IPS-NIHi7 (cell line): ENCODE results near the gene PASD1.
"Not testable (repeated sequence)": the region's sequence is repeated elsewhere in the genome, so short reads cannot be mapped to it uniquely, and the experiment has no call there.

Source experiments
- DNase-seq: peaks from one replicate; pipeline ENCODE4 v3.0.0; 2012; ENCODE audit warnings: mixed read lengths; ENCODE audit errors: extremely low spot score

The PASD1 gene, protein sequence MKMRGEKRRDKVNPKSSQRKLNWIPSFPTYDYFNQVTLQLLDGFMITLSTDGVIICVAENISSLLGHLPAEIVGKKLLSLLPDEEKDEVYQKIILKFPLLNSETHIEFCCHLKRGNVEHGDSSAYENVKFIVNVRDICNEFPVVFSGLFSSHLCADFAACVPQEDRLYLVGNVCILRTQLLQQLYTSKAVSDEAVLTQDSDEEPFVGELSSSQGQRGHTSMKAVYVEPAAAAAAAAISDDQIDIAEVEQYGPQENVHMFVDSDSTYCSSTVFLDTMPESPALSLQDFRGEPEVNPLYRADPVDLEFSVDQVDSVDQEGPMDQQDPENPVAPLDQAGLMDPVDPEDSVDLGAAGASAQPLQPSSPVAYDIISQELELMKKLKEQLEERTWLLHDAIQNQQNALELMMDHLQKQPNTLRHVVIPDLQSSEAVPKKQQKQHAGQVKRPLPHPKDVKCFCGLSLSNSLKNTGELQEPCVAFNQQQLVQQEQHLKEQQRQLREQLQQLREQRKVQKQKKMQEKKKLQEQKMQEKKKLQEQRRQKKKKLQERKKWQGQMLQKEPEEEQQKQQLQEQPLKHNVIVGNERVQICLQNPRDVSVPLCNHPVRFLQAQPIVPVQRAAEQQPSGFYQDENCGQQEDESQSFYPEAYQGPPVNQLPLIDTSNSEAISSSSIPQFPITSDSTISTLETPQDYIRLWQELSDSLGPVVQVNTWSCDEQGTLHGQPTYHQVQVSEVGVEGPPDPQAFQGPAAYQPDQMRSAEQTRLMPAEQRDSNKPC

DNA sequence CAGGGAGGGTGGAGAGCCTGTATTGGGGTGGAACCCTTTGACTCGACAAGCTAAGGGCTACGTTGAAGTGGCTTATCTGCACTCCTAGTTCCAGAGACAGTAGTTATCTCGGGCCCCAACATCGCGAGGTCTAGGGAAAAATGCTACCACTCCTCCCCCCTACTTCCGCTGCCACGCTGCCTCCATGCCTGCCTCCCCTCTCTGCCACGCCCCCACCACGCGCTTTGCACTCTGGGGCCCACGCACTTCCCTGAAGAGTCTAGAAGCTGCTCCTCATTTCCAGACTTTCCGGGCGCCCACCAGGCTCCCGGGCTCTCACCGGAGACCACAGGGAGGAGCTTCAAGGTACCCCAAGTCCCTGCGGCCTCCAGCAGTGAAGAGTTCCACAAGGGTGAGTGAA, at the start of gene PASD1:
Gene PASD1 (plus strand): TSS at position 227 of the 400 bp plus-strand sequence. CDS start 37,879 bp downstream, outside the sequence.
- no peak for DNase-seq

DNA sequence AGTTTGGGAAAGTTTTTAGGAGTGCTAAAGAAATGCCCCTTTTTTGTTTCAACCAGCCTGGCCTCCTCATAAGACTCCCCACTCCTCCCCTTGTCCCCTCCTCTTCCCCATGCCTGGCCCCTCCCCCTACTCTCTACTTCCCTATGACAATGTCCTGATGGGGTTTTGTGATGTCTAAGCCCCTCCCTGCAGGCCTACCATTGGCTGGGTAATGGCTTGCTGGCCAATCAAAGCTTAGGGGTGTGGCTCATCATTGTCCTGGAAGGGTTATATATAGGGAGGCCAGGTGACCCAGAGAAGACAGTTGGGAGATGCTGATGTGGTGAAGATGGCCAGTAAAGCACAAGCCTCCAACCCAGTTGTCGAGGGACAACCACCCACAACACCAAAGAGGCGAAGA, 48.2 kb upstream of the PASD1 start:
- no peak for DNase-seq

DNA sequence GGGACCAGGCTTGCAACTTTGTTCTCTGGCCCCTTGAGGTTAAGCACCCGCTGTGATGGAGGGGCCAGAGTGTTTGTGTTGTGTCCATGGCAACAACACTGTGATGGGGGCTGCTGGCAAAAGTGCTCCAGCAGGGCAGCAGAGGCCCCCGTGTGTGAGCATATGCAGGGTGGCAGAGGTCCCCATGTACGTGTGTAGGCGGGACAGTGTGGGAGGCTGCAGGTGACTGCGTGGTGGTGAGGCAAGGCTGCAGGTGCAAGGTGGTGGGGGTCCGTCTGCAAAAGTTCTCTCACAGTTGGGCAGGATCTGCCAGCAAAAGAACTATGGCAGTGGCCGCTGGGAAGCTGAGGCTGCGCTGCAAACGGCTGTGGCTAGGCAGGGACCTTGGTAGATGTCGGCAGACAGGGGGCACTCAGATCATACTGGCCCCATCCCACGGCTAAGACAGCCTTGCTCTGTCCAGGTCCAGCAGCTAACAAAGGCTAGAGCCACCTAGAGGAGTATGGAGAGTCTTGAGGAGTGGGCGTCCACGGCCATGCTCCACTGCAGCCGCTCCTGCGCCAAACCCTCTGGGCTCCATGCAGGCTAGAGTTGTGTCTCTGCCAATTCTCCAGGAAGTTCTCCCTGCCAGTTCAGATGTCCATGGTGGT, 46.8 kb upstream of the PASD1 start:
- no peak for DNase-seq

DNA sequence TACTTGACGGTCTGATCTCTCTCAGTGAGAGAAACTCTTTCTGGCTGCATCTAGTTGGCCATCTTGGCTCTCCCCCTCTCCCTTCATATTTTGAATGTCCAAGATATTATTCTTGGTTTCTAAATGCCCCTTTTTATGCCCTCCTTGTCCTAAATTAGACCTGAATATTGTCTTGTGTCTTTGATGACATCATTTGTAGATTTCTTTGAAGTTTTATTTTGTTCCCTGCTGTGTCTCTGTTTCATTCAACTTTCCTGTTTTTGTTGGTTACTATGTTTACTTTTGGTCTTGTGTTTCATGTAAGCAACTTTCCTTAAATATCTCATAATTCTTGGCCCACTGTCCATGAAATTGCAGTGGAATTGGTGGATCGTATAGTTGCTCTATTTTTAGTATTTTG, 46.1 kb upstream of the PASD1 start:
- no peak for DNase-seq

DNA sequence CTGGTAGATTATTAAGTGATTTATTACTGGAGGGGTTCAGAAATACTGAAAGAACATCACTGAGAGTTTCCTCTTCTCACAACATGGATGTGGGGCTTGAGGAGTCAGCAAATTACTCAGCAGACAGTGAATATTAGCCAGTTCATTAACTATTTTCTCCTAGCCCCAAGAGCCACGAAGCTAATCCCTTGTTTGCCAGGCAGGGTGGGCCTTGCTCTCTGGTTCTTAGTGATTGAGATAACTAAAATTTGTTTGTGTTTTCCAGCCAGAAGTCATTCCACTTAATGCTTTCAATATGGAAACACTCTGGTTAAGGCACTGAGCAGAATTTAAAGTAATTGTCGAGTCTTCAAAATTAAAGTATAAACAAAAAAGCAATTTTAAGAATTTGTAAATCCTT, 40.1 kb upstream of the PASD1 start:
- DNase-seq, result no peak

DNA sequence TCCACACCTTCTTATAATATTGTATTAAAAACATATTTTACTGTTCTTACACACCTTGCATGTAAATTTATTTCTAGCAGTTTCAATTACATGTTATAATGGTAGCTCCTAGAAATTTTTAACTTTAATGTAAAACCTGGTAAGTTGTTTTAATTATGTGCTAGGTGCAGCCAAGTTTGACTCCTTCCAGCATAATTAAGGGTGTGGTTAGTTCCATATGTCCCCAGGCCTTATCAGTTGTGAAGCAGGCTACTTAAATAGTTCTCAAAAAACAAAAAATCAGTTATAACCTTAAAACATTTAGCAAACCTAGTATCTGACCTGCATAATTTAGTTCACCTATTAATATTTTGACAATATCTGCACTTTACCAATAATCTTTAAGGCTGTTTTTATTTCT, 26.9 kb upstream of the PASD1 start:
- no peak for DNase-seq

DNA sequence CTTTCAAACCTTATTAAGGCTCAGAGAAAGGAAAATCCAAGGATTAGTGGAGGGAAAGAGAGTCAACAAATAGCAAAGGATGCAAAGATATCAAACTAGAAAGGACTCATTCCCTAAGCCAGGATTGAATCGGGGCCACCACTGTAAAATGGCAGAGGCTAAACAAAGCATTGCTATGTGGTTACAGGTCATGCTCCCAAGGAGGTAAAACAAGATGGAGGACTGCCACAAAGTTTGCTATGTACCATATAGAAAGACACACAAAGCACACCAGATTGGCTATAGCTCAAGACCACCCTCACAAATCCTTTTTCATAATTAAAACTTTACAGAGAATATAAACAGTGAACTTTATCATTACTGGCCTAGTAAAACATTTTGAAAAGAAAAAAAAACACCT, 25.9 kb upstream of the PASD1 start:
- DNase-seq, result no peak

DNA sequence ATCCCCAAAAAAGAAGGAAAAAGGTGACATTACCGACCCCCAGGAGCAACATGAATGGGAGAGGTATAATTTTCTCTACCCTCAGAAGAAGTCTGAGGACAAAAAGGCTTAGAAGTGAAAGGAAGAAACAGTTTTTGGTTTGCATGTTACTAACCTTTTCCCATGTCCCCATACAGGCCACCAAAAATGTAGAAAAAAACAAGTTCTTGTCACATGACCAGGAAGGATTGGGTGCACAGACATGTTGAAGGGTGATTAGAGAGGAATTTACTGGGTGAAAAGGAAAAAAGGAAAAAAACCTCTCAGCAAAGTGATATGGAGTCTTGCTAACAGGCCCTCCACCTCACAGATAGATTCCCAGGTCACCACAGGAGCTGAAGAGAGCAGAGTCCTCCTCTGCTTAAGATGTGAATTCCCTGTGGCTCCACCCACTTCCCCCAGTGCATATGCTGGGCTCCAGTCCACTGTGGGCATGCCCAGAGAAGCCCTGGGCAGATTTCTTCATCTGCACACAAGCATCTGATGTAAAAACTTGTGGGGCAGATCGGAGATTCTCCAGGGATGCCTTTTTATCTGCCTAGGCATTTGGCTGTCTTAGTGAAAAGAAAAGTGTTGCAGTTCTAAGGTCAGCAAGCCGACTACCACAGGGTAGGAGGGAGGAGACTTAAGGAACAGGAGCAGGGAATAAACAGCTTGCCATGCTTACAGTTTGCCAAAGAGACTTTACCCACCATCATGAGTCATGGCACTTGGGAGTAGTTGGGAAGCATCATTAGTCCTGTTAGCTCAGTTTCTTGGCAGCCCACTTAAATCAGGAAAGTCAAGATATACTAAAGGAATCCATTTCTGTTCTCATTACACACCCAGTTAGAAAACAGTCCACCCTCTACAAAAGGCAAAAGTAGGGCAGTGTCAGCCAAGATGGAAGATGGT, 25.0 kb upstream of the PASD1 start:
- no peak for DNase-seq

DNA sequence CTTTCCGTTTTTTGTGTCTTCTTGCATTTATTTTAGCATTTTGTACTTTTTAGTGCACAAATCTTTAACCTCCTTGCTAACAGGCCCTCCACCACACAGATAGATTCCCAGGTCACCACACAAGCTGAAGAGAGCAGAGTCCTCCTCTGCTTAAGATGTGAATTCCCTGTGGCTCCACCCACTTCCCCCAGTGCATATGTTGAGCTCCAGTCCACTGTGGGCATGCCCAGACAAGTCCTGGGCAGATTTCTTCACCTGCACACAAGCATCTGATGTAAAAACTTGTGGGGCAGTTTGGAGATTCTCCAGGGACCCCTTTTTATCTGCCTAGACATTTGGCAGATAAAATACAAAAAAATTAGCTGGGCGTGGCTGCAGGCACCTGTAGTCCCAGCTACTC, 19.8 kb upstream of the PASD1 start:
- no peak for DNase-seq

DNA sequence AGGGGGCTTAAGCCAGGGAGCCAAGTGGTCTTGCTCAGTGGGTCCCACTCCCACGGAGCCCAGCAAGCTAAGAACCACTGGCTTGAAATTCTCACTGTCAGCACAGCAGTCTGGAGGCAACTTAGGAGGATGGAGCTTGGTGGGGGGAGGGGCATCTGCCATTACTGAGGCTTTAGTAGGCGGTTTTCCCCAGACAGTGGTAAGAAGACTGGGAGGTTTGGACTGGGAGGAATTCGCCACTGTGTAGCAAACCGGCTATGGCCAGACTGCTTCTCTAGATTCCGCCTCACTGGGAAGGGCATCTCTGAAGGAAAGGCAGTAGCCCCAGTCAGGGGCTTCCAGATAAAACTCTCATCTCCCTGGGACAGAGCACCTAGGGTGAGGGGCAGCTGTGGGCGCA, 17.2 kb upstream of the PASD1 start:
- not testable (repeated sequence) for DNase-seq

DNA sequence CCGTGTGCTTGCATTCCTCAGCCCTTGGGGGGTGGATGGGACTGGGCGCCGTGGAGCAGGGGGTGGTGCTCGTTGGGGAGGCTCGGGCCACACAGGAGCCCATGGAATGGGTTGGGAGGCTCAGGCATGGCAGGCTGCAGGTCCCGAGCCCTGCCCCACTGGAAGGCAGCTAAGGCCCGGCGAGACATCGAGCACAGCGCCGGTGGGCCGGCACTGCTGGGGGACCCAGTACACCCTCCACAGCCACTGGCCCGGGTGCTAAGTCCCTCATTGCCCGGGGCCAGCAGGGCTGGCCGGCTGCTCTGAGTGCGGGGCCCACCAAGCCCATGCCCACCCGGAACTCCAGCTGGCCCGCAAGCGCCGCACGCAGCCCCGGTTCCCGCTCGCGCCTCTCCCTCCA, 12.3 kb upstream of the PASD1 start:
- DNase-seq, result not testable (repeated sequence)

DNA sequence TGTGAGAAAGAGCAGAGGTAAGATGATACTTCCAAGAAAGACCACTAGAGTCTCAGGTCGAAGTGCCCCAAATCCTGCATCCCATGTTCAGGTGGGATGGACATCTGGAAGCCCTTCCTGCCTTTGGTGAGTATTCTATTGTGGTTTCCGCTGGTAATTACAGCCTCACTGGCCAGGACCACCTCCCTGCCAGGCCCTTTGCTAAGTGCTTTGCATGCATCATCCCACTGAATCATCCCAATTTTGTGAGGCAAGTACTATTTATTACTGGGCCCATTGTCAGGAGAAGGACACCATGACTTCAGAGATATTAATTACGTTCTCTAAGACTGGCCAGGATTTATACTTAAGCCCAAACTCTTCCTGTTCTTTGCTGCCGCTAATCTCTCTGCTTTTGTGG, 10.7 kb upstream of the PASD1 start:
- no peak for DNase-seq

DNA sequence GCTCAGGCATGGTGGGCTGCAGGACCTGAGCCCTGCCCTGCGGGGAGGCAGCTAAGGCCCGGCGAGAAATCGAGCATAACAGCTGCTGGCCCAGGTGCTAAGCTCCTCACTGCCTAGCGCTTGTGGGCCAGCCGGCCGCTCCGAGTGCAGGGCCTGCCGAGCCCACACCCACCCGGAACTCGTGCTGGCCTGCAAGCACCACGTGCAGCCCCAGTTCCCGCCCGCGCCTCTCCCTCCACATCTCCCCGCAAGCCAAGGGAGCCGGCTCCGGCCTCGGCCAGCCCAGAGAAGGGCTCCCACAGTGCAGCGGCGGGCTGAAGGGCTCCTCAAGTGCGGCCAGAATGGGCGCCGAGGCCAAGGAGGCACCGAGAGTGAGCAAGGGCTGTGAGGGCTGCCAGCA, 8.2 kb upstream of the PASD1 start:
- not testable (repeated sequence) for DNase-seq

DNA sequence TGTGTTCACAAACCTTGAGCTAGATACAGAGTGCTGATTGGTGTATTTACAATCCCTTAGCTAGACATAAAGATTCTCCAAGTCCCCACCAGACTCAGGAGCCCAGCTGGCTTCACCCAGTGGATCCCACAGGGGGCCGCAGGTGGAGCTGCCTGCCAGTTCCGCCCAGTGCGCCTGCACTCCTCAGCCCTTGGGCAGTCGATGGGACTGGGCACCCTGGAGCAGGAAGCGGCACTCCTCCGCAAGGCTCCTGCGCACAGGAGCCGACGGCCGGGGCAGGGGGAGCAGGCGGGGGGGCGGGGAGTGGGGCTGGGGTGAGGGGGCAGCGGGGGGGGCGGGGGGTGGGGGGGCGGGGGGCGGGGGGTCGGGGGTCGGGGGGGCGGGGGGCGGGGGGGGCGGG, 990 bp upstream of the PASD1 start:
- DNase-seq, result not testable (repeated sequence)

DNA sequence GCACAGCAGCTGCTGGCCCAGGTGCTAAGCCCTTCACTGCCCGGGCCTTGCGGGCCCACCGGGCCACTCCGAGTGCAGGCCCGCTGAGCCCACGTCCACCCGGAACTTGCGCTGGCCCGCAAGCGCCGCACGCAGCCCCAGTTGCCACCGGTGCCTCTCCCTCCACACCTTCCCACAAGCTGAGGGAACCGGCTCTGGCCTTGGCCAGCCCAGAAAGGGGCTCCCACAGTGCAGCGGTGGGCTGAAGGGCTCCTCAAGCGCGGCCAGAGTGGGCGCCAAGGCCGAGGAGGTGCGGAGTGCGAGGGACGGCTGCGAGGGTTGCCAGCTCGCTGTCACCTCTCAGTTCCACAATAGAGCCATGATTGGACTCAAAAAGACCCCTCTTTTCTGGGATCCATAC, 472 bp upstream of the PASD1 start:
- DNase-seq, result not testable (repeated sequence)

DNA sequence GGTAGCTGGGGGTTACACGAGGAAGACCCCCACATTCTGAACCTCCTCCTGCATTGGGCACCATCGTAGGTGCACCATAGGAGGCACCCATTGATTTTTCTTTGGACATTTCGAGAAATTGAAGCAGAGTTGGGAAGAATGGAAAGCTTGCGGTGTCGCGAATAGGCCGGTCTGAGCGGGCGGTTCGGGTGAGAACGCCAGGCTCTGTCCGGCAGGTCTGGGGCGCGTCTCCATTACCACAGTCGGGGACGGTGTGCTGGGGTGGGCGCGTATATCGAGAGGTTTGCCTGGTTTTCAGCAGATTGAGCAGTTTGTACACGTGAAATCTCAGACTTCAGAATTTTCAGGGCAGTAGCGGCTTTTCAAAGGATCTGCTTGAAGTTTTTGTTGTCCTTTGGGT, 560 bp downstream of the PASD1 start:
- DNase-seq, result no peak

DNA sequence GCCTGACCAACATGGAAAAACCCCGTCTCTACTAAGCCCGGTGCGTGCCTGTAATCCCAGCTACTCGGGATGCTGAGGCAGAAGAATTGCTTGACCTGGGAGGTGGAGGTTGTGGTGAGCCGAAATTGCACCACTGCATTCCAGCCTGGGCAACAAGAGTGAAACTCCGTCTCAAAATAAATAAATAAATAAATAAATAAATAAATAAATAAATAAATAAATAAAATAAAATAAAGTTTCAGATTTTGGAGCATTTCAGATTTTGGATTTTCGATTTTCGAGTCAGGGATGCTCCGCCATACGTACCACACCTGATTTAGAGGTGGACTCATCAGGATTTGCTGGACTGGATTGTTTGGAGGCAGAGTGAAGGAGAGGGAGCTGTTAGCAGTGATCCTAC, 3.4 kb downstream of the PASD1 start:
- DNase-seq, result not testable (repeated sequence)

DNA sequence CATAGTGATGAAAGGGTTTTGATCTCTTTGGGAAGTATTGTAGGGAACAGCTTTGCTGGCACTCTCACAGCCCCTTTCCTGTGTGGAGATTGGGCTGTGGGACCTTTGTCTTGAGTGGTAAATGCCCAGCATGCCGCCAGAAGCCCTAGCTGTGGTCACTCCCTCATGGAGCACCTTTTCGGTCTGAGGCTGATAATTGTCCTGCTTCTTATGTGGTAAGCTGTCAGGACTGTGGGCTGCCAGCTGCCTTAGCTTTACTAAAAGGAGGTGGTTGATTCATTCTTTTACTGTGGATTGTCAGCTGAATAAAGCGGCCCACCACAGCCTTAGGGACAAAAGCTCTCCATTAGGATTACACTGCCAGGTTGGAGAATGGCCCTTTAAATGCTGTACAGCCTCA, 7.1 kb downstream of the PASD1 start:
- no peak for DNase-seq

DNA sequence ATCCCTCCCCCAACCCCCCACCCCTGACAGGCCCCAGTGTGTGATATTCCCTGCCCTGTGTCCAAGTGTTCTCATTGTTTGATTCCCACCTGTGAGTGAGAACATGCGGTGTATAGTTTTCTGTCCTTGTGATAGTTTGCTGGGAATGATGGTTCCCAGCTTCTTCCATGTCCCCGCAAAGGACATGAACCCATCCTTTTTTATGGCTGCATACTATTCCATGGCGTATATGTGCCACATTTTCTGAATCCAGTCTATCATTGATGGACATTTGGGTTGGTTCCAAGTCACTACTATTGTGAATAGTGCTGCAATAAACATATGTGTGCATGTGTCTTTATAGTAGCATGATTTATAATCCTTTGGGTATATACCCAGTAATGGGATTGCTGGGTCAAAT, 29.9 kb downstream of the PASD1 start:
- not testable (repeated sequence) for DNase-seq

DNA sequence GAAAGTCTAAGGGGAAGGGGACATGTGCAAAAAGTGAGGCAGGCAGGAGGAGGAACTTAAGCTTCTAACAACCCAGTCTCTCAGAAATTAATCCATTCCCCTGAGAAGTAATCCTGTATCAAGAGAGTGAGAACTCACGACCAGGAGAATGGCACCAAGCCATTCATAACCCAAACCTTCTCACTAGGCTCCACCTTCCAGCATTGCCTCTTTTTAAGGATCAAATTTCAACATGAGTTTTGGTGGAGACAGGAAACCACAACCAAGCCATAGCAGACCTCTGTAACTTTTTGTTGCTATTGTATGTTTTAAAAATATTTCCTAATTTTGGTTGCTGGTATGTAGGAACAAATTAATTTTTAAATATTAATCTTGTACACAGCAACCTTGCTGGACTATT, 32.8 kb downstream of the PASD1 start:
- DNase-seq, result no peak

DNA sequence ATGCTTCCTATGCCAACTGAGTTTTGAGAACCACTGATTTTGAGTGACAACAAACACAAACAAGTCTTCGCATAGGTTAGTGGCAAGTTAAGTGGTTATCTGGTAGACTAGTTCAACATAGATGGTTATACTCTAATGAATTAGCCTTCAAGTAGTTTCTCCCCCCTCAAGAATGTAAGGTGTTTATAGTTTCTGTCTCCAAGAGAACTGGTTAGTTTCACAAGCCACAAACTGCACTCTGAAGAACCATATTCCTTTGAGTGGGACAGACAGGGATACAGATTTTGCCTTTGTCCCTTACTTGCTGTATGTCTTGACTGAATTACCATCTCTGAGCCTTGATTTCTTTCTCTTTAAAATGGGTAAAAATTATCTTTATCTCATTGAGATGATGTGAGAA, 41.5 kb downstream of the PASD1 start:
- DNase-seq, result no peak

DNA sequence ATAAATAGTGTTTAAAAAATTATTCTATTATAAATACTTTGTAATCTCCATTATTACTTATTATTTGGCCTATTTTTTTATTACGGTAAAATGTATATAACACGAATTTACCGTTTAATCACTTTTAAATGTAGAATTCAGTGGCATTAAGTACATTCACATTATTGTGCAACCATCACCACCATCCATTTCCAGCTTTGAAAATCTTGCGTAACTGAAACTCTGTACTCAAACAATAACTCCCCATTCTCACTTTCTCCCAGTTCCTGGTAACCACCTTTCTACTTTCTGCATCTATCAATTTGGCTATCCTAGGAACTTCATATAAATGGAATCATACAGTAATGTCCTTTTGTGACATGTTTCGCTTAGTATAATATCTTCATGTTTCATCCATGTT, 45.7 kb downstream of the PASD1 start:
- no peak for DNase-seq
